IPS DF 6.9 (cell line): ENCODE measurements around the gene KCNQ1.
A peak's percentile ranks its signal among the peaks of the same experiment; 100 is the strongest.

Experiments used
- DNase-seq: peaks from one replicate; pipeline ENCODE4 v3.0.0-alpha.2; 2013; ENCODE audit warnings: low read depth, low spot score
- H3K27ac ChIP-seq: one replicate; pipeline ENCODE4 v1.5.1; 2013; ENCODE audit warnings: low read length, control low read depth
- H3K27me3 ChIP-seq: 2 replicates; pipeline ENCODE4 v1.6.1; 2013; ENCODE audit warnings: mild to moderate bottlenecking, low read length; ENCODE audit not compliant: control insufficient read depth, insufficient read depth
- H3K36me3 ChIP-seq: 2 replicates; pipeline ENCODE4 v1.6.1; 2013; ENCODE audit warnings: low read length; ENCODE audit not compliant: control insufficient read depth, insufficient read depth
- H3K4me1 ChIP-seq: 2 replicates; pipeline ENCODE4 v1.6.1; 2013; ENCODE audit warnings: low read length; ENCODE audit not compliant: control insufficient read depth, insufficient read depth
- H3K4me3 ChIP-seq: 2 replicates; pipeline ENCODE4 v1.5.1; 2013; ENCODE audit warnings: mild to moderate bottlenecking, low read length
- H3K9me3 ChIP-seq: 2 replicates; pipeline ENCODE4 v1.6.1; 2013; ENCODE audit warnings: low read length, inconsistent platforms; ENCODE audit not compliant: control insufficient read depth, insufficient read depth
- WGBS: extraction: QIAGEN DNeasy Blood & Tissue Kit; methylation state at CpG from one replicate; pipeline ENCODE4 v1.1.7; 2013; ENCODE audit warnings: mixed read lengths, missing lambda C conversion rate; ENCODE audit not compliant: insufficient read length, insufficient coverage; 5-methylcytosine and 5-hydroxymethylcytosine counted together

The KCNQ1 gene

GRCh38 chr11:2887515-2888195 is 442.8 kb downstream of the KCNQ1 start:
- H3K4me1 ChIP-seq: peaks cover 11% of the 10 kb centered on the region
- H3K9me3 ChIP-seq: no peaks in the 10 kb centered on the region
- H3K4me3 ChIP-seq: no peak overlapping the region
- WGBS: no CpG with 5 or more reads among the region's 11 CpGs
- DNase-seq: no peak
- peaks cover 5% of the 10 kb centered on the region; the same call in 1 of the 2 replicates for H3K27me3 ChIP-seq
- no peak overlapping the region for H3K27ac ChIP-seq
- no peaks in the 10 kb centered on the region for H3K36me3 ChIP-seq

- peaks cover 11% of the 10 kb centered on the region for H3K4me1 ChIP-seq
- no peak overlapping the region for H3K4me3 ChIP-seq
- no peak overlapping the region for H3K27ac ChIP-seq
- peak; percentile 85 for DNase-seq
- WGBS: no CpG with 5 or more reads among the region's 25 CpGs
- no peaks in the 10 kb centered on the region for H3K36me3 ChIP-seq
- no peaks in the 10 kb centered on the region; the same call in 1 of the 2 replicates for H3K27me3 ChIP-seq
- no peaks in the 10 kb centered on the region for H3K9me3 ChIP-seq
Measured at GRCh38 chr11:2888266-2888968, 443.6 kb downstream of the KCNQ1 start.

GRCh38 chr11:2889362-2890273 is 444.8 kb downstream of the KCNQ1 start:
- no peak for DNase-seq

GRCh38 chr11:2890466-2891294 is 445.9 kb downstream of the KCNQ1 start:
- DNase-seq: no peak
- no CpG with 5 or more reads among the region's 28 CpGs for WGBS
- Histone ChIP-seq H3K27ac (no peak overlapping the region), H3K36me3 (no peaks in the 10 kb centered on the region), H3K4me3 (no peak overlapping the region), H3K27me3 (no peaks in the 10 kb centered on the region; the same call in 1 of the 2 replicates), H3K4me1 (peaks cover 11% of the 10 kb centered on the region), H3K9me3 (no peaks in the 10 kb centered on the region)

More at GRCh38 chr11:2889362-2890273, 444.8 kb downstream of the KCNQ1 start:
- no CpG with 5 or more reads among the region's 16 CpGs for WGBS
- Histone ChIP-seq H3K4me3 (no peak overlapping the region), H3K27me3 (no peaks in the 10 kb centered on the region; the same call in 1 of the 2 replicates), H3K9me3 (no peaks in the 10 kb centered on the region), H3K4me1 (peaks cover 11% of the 10 kb centered on the region), H3K36me3 (no peaks in the 10 kb centered on the region), H3K27ac (no peak overlapping the region)

DNA sequence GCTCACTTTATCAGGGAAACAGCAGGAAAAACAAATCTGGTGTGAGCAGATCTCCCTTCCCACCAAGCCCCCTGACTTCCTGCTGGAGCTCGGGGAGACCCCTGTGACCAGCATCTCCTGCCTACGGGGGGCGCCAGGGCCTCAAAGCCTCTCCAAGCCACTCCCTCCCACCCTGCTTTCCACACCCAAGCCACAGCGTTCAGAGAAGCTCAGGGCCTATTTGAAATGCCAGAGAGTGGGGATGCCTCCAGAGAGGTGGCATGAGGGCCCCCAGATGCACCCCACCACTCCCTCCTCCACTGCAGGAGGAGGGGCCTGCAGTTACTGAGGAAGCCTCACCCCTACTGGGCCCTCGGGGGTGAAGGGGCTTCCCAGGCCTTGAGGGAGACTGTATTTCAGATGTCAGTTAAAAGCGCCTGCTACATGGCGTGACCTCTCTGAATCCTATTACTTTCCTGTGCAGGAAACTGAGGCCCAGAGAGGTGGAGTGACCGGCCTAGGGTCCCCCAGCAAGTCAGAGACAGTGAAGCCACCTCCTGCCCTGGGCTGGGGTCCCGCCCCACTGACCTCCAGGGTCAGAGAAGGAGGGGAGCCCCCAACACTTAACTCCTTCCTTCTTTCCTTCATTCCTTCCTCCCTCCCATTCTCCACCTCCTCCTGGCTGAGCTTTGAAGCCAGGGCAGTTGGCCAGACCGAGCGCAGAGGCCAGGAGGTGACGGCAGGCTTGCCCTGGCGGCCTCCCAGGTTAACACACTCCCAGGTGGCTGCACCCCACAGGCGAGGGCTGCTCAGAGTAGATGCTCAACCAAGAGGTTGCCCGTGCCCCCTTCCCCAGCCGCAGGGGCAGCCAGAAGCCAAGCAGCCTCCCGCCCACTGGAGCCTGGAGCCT is 446.8 kb downstream of the KCNQ1 start:
- WGBS: no CpG with 5 or more reads among the region's 17 CpGs
- H3K4me3 ChIP-seq: no peak overlapping the region

DNA sequence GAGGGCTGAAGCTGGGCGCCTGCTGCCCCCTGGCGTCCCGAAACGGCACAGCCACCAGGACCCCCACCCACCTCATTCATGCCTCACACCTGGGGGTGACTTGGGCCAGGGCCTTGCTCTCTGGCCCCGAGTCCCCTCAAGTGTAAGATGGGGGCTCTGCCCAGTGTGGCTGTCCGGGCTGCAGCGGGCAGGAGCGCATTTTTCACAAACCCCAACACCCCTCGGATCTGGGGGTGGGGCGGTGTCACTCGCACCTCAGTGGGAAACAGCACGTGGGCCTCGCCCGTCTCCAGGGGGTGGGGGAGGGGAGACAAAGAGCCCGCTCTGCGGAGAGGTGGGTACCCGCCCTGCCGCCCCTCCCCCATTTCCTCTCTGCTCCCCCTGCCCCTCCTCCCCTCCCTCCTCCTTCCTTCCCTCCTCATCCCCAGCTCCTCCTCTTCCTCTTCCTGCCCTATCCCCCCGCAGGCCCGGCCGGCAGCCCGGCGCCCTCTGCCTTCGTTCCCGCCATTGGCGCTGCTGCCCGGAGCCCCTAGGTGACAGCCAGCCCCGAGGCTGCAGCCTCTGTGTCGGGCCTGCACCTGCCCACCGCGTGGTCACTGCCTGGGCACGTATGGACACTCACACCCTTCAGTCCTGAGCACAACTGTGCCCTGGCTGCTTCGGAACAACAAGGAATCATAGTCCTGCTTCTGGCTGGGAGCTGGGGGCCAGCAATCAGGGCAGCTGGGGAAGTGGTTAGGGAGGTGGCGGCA is 447.6 kb downstream of the KCNQ1 start:
- Histone ChIP-seq H3K4me1 (peaks cover 6% of the 10 kb centered on the region; the same call in 1 of the 2 replicates), H3K36me3 (no peaks in the 10 kb centered on the region), H3K27me3 (no peaks in the 10 kb centered on the region), H3K9me3 (no peaks in the 10 kb centered on the region), H3K4me3 (peak overlapping the region; percentile 29; the same call in 1 of the 2 replicates), H3K27ac (no peak overlapping the region)
- no peak for DNase-seq
- no CpG with 5 or more reads among the region's 34 CpGs for WGBS

More for the DNA sequence above, 446.8 kb downstream of the KCNQ1 start:
- no peaks in the 10 kb centered on the region; the same call in 1 of the 2 replicates for H3K27me3 ChIP-seq
- no peak overlapping the region for H3K27ac ChIP-seq
- H3K4me1 ChIP-seq: peaks cover 6% of the 10 kb centered on the region; the same call in 1 of the 2 replicates
- H3K36me3 ChIP-seq: no peaks in the 10 kb centered on the region
- DNase-seq: no peak
- no peaks in the 10 kb centered on the region for H3K9me3 ChIP-seq

GRCh38 chr11:2892967-2893528 is 448.2 kb downstream of the KCNQ1 start:
- no CpG with 5 or more reads among the region's 4 CpGs for WGBS
- no peak for DNase-seq

DNA sequence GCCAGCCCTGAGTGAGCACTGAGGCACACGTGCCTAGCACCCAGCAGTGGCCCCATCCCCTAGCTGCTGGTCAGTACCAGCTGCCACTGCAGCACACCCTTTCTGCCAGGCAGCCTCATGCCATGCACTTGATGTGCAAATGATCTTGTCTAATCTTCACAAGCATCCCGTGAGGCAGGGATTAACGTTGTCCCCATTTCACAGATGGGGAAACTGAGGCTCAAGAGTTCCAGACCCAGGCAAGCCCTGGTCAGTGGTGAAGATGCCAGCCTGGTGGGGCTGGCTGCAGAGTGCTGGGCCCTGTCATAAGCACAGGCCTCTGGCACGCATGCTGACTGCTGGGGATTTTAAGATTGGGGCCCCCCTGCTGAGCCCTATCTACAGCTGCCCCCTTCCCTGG is 449.1 kb downstream of the KCNQ1 start:
- DNase-seq: no peak
- Histone ChIP-seq H3K4me3 (no peak overlapping the region), H3K36me3 (no peaks in the 10 kb centered on the region), H3K4me1 (peaks cover 6% of the 10 kb centered on the region; the same call in 1 of the 2 replicates), H3K27me3 (no peaks in the 10 kb centered on the region), H3K9me3 (no peaks in the 10 kb centered on the region), H3K27ac (no peak overlapping the region)
- WGBS: no CpG with 5 or more reads among the region's 4 CpGs

More at GRCh38 chr11:2892967-2893528, 448.2 kb downstream of the KCNQ1 start:
- H3K4me1 ChIP-seq: peaks cover 6% of the 10 kb centered on the region; the same call in 1 of the 2 replicates
- H3K9me3 ChIP-seq: no peaks in the 10 kb centered on the region
- H3K36me3 ChIP-seq: no peaks in the 10 kb centered on the region
- no peak overlapping the region; the same call in 1 of the 2 replicates for H3K4me3 ChIP-seq
- no peak overlapping the region for H3K27ac ChIP-seq
- H3K27me3 ChIP-seq: no peaks in the 10 kb centered on the region
